Measurements from ENCODE around the gene SYT2.

DNA sequence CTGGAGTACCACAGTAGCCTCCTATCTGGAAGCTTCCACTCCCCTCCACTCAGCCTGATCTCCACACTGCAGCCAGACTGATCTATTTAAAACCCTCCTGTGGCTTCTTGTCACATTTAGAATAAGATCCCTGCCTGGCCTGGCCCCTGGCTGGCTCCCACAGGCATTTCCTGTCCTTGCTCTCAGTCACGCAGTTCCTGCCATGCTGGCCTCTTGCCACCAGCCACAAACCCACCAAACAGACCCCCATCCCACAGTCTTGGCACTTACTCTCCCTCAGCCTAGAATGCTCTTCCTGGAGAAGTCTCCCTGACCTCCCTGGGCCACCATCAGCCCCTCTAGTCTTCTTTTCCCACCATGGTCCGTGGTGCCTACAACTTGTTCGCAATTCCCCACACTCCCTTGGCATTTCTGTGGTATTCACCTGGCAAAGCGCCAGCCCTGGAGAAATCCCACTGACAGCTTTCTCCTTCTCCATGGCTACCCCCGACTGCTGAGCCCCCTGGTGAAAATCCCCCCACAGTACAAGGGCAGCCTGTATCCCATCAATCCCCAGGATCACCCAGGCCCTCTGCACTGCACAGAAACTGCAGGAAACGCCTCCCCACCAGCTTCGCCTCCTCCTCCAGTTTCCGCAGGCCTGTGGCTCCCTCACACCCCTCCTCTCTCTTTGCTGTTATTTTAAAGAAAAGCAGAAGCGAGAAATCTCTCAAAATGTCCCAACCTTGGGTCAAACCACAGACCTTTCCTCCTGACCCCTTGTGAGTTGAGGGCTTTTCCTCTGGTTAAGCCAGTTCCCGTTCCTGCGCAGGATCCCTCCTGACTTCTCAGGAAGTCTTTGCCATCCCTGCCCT, 94.5 kb downstream of the SYT2 start:
- TF ChIP-seq CTCF (IDR thresholded peaks at IDR 0.05; ENCODE audit: borderline replicate concordance, extremely low read depth, low read length, poor library complexity, severe bottlenecking) = no peak
- TF ChIP-seq EZH2 (IDR thresholded peaks at IDR 0.05; ENCODE audit: borderline replicate concordance, low read depth, low read length, severe bottlenecking) = no peak

All from DND-41 (cell line).